Bronchial epithelial cell (primary cell): ENCODE results near the gene C16orf92. TPM values are rescaled to one million over a fixed set of nuclear protein-coding genes. Genes with fewer than 3 reads are reported as not detected.
"Not testable (repeated sequence)": the region's sequence is repeated elsewhere in the genome, so short reads cannot be mapped to it uniquely, and the experiment has no call there.

Experiments
- DNase-seq: peaks from one replicate; pipeline ENCODE4 v3.0.0-alpha.2; 2010; ENCODE audit warnings: low read depth
- FAIRE-seq: peaks from 2 replicates; lab custom pipeline; 2011; peaks lifted over from hg19 to GRCh38; lab: Jason Lieb, UNC
- H3K27me3 ChIP-seq: 2 replicates; pipeline ENCODE4 v1.5.1; 2011; ENCODE audit warnings: low read length; ENCODE audit not compliant: control insufficient read depth, insufficient read depth
- H3K36me3 ChIP-seq: 2 replicates; pipeline ENCODE4 v1.5.1; 2011; ENCODE audit warnings: low read length; ENCODE audit not compliant: control insufficient read depth, insufficient read depth
- H3K4me3 ChIP-seq: 2 replicates; pipeline ENCODE4 v1.5.1; 2011; ENCODE audit warnings: mild to moderate bottlenecking, low read depth, low read length, control low read depth
- CTCF ChIP-seq: IDR thresholded peaks from 2 replicates; pipeline ENCODE4 v1.5.1; 2011; ENCODE audit warnings: mild to moderate bottlenecking, moderate library complexity, low read length, control low read depth, inconsistent platforms; ENCODE audit not compliant: insufficient read depth, severe bottlenecking
- total RNA-seq: library from RNA; depleted of rRNA; stranded (reverse); fragments of >200 nt; gene quantifications from 2 replicates; pipeline ENCODE4 v1.2.1, GENCODE V29; 2014

Gene C16orf92
- total RNA-seq, 1 donor from 2014 or later, result not detected

GRCh38 chr16:30030841-30031413 is 7.9 kb downstream of the C16orf92 start, which contains the start of gene TLCD3B:
TSS of gene TLCD3B (minus strand) at chr16:30031271. CDS start at chr16:30030527, 744 bp downstream.
- Histone ChIP-seq H3K27me3 (peaks cover 35% of the 10 kb centered on the region), H3K36me3 (no peaks in the 10 kb centered on the region), H3K4me3 (no peak within 1 kb of the TSS)
- TF ChIP-seq CTCF, result no peak
- no peak for DNase-seq
- FAIRE-seq, result no peak

- Histone ChIP-seq H3K27me3 (peaks cover 35% of the 10 kb centered on the region), H3K36me3 (no peaks in the 10 kb centered on the region), H3K4me3 (no peak overlapping the region)
- FAIRE-seq (no peak), DNase-seq (no peak)
- TF ChIP-seq CTCF, result no peak
These were observed 8.5 kb downstream of the C16orf92 start for GRCh38 chr16:30031477-30031918.

- H3K4me3 ChIP-seq, result no peak overlapping the region
- peak; percentile 77 for TF ChIP-seq CTCF
- H3K36me3 ChIP-seq, result no peaks in the 10 kb centered on the region
- FAIRE-seq (no peak), DNase-seq (peak; percentile 48)
- H3K27me3 ChIP-seq, result peaks cover 35% of the 10 kb centered on the region
These were observed 9.3 kb downstream of the C16orf92 start for GRCh38 chr16:30032083-30032819.

- TF ChIP-seq CTCF, result no peak
- no peak for DNase-seq
- FAIRE-seq, result no peak
- Histone ChIP-seq H3K36me3 (no peaks in the 10 kb centered on the region), H3K4me3 (no peak overlapping the region), H3K27me3 (peaks cover 33% of the 10 kb centered on the region)
These were observed 10.3 kb downstream of the C16orf92 start for GRCh38 chr16:30033270-30033669.

GRCh38 chr16:30040221-30040620 is 17.2 kb downstream of the C16orf92 start:
- Histone ChIP-seq H3K36me3 (no peaks in the 10 kb centered on the region), H3K4me3 (no peak overlapping the region), H3K27me3 (peaks cover 2% of the 10 kb centered on the region)
- TF ChIP-seq CTCF, result no peak
- DNase-seq (no peak), FAIRE-seq (no peak)

GRCh38 chr16:30040690-30041089 is 17.7 kb downstream of the C16orf92 start:
- H3K36me3 ChIP-seq, result not testable (repeated sequence)

More at GRCh38 chr16:30040690-30041089, 17.7 kb downstream of the C16orf92 start:
- H3K27me3 ChIP-seq, DNase-seq, H3K4me3 ChIP-seq, FAIRE-seq: not testable (repeated sequence)
